Thoracic aorta (tissue), 2 donors: ENCODE data around the gene PCCA. TPM values are rescaled to one million over a fixed set of nuclear protein-coding genes. Genes with fewer than 3 reads are reported as not detected.
"Not testable (repeated sequence)": the region's sequence is repeated elsewhere in the genome, so short reads cannot be mapped to it uniquely, and the experiment has no call there.

Experiments used
- ATAC-seq: fragments of 150-250 bp; one replicate; pipeline ENCODE4 v1.8.0; 2017; ENCODE audit warnings: low read depth; ENCODE audit not compliant: insufficient number of reproducible peaks, low FRiP score
- DNase-seq: peaks from one replicate; pipeline ENCODE4 v3.0.0-alpha.2; 2020; ENCODE audit warnings: low spot score
- H3K27ac ChIP-seq, 2 donors: fragments of 200-600 bp; sonication (generic); 1 replicate in 1 of 2; 2 replicates in 1 of 2; pipeline ENCODE4 v1.5.1; 2016; ENCODE audit warnings: mild to moderate bottlenecking in 2 of 2, moderate library complexity in 2 of 2
- H3K27me3 ChIP-seq: fragments of 200-600 bp; sonication (generic); replicated peaks from 2 replicates; pipeline ENCODE4 v1.6.0; 2016; ENCODE audit warnings: mild to moderate bottlenecking; ENCODE audit not compliant: insufficient read depth
- H3K36me3 ChIP-seq: fragments of 200-600 bp; sonication (generic); one replicate; pipeline ENCODE4 v1.5.1; 2016
- H3K4me1 ChIP-seq, 2 donors: fragments of 200-600 bp; sonication (generic); 1 replicate in 1 of 2; 2 replicates in 1 of 2; pipeline versions ENCODE4 v1.5.1 to v1.6.0; 2016; ENCODE audit warnings: low read depth in 2 of 2, mild to moderate bottlenecking in 1 of 2; ENCODE audit not compliant: control insufficient read depth in 1 of 2
- H3K4me3 ChIP-seq: fragments of 200-600 bp; sonication (generic); 2 replicates; pipeline ENCODE4 v1.5.1; 2016; ENCODE audit warnings: mild to moderate bottlenecking
- H3K9me3 ChIP-seq: fragments of 200-600 bp; sonication (generic); 2 replicates; pipeline ENCODE4 v1.5.1; 2016
- total RNA-seq, 2 donors: library from RNA; depleted of rRNA; stranded (reverse); fragments of >200 nt; gene quantifications; one replicate each; pipeline versions ENCODE4 v1.1.0 to v1.2.3, GENCODE V29; 2016
- TF ChIP-seq, protein P1 (sequence below): fragments of 200-600 bp; sonication (generic); IDR thresholded peaks from one replicate; pipeline ENCODE4 v1.5.1; 2019; ENCODE audit warnings: antibody characterized with exemption

The PCCA gene
- total RNA-seq, 2 donors from 2014 or later: 17.2 to 51.6 TPM

DNA sequence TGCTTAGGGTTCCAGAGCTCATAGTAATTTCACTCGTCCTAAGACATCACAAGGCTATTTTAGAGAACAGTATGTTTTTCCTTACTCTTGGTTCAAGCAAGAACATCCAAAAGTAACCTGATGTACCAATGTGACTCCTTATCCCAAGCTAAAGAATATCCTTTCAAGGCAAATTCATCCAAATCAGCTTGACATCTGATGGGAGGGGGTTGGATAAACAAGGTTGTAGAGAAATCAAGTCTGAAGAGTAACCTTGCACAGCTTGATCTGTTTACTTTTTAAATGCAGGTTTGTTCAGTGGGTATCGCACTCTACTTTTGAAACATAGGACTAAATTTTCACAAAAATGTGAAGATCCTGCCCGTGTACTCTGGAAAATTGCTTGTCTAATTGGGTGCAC is 298.5 kb downstream of the PCCA start:
- Histone ChIP-seq H3K36me3 (no peaks in the 10 kb centered on the region), H3K27ac (no peak overlapping the region), H3K4me1 (no peaks in the 10 kb centered on the region), H3K9me3 (no peaks in the 10 kb centered on the region), H3K4me3 (no peak overlapping the region), H3K27me3 (no peaks in the 10 kb centered on the region)
- no peak for DNase-seq
- no peak for ATAC-seq
- TF ChIP-seq, protein P1, sequence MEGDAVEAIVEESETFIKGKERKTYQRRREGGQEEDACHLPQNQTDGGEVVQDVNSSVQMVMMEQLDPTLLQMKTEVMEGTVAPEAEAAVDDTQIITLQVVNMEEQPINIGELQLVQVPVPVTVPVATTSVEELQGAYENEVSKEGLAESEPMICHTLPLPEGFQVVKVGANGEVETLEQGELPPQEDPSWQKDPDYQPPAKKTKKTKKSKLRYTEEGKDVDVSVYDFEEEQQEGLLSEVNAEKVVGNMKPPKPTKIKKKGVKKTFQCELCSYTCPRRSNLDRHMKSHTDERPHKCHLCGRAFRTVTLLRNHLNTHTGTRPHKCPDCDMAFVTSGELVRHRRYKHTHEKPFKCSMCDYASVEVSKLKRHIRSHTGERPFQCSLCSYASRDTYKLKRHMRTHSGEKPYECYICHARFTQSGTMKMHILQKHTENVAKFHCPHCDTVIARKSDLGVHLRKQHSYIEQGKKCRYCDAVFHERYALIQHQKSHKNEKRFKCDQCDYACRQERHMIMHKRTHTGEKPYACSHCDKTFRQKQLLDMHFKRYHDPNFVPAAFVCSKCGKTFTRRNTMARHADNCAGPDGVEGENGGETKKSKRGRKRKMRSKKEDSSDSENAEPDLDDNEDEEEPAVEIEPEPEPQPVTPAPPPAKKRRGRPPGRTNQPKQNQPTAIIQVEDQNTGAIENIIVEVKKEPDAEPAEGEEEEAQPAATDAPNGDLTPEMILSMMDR: no peak

DNA sequence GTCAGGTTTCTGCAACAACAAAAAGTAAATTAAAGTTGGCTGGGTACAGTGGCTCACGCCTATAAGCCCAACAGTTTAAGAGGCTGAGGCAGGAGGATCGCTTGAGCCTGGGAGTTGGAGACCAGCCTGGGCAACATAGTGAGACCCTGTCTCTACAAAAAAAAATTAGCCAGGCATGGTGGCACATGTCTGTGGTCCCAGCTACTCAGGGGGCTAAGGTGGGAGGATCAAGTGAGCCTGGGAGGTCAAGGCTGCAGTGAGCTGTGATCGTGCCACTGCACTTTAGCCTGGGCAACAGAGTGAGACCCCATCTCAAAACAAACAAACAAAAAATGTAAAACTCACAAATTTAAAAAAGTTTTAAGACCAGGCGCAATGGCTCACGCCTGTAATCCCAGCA is 299.3 kb downstream of the PCCA start:
- DNase-seq, H3K27ac ChIP-seq, ATAC-seq, H3K4me1 ChIP-seq, H3K4me3 ChIP-seq, H3K9me3 ChIP-seq, H3K36me3 ChIP-seq, H3K27me3 ChIP-seq: not testable (repeated sequence)

DNA sequence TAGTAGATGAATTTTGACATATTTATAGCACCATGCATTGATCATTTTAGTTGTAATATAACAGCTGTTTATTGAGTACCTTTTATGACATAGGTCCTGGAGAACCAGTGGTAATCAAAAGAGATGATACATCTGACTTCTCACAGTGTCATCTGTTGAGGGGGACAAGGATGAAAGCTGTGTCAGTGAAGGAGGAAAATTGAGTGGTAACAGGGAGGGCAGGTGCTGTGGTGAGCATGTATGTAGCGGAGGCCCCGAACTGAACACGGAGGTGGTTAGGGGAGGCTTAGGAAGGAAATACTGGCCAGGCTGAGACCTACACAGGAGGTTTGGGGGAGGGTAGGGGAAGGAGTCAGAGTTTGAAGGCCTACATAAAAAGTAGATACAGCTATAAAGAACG is 300.0 kb downstream of the PCCA start:
- TF ChIP-seq, protein P1: no peak
- Histone ChIP-seq H3K36me3 (no peaks in the 10 kb centered on the region), H3K4me3 (no peak overlapping the region), H3K9me3 (no peaks in the 10 kb centered on the region), H3K27me3 (no peaks in the 10 kb centered on the region), H3K27ac (no peak overlapping the region), H3K4me1 (no peaks in the 10 kb centered on the region)
- no peak for DNase-seq
- ATAC-seq: no peak

DNA sequence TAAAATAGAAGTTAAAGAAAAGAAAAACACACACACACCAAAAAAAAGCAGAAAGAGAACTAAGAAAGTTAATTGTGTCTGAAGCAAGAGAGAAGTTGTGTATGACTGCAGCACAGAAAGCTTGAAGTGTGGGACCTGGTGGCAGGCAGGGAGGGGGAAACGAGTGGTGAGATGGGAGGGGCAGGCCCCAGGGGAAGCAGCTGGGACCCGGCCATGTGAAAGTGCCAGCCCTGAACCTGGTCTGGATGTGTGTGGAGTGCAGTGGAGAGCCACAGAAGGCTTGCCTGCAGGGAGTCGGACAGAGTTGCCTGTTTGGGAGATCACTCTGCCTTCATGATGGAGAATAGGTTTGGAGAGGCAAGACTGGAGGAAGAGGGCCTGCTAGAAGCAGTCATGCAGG is 300.7 kb downstream of the PCCA start:
- ATAC-seq: no peak
- TF ChIP-seq, protein P1: no peak
- H3K27me3 ChIP-seq: no peaks in the 10 kb centered on the region
- H3K27ac ChIP-seq: no peak overlapping the region
- DNase-seq: no peak
- H3K4me3 ChIP-seq: no peak overlapping the region
- no peaks in the 10 kb centered on the region for H3K36me3 ChIP-seq
- H3K9me3 ChIP-seq: no peaks in the 10 kb centered on the region
- no peaks in the 10 kb centered on the region for H3K4me1 ChIP-seq

DNA sequence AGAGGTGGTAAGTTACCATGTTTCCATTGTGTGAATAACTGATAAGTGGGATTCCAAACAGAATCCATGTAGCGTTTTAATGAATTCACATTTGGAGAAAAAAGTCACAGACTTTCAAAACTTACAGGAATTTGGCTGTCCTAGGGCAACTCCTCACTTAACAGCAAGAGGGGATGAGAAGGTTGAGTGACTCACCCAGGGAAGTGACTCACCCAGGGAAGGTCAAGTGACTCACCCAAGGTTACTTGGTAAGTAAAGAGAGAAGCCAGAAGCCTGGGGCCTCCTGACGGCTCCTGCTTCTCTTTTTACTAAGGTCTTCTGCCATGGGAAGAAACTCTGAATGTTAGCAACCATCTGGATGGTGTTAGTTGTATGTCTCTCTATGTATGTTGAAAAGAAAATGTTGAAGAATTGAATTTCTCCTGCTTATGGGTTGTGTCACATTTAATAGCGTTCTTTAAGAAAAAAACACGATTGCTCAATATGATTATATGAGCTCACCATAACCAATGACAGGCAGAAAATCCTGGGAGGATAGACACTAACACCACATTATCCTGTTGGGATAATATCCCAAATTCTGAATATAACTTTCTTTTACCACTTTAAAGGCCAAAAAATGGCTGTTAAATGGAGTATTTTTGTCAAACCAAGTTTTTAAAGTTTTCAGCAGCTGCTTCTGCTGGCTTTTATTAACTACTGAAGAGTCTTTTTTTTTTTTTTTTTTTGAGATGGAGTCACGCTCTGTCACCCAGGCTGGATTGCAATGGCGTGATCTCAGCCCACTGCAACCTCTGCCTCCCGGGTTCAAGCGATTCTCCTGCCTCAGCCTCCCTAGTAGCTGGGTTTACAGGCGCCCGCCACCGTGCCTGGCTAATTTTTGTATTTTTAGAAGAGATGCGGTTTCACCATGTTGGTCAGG is 304.1 kb downstream of the PCCA start:
- TF ChIP-seq, protein P1: no peak
- Histone ChIP-seq H3K27me3 (no peaks in the 10 kb centered on the region), H3K4me3 (no peak overlapping the region), H3K4me1 (no peaks in the 10 kb centered on the region), H3K9me3 (no peaks in the 10 kb centered on the region), H3K27ac (peak overlapping the region in 1 of 2 donors; percentile 32), H3K36me3 (no peaks in the 10 kb centered on the region)
- DNase-seq (peak; percentile 69), ATAC-seq (peak; percentile 95)
